Gastrocnemius medialis (tissue), 4 donors: ENCODE measurements around the gene ESX1. TPM values are rescaled to one million over a fixed set of nuclear protein-coding genes. Genes with fewer than 3 reads are reported as not detected.
"Not testable (repeated sequence)": the region's sequence is repeated elsewhere in the genome, so short reads cannot be mapped to it uniquely, and the experiment has no call there.

Experiments
- ATAC-seq, 2 donors: fragments of 150-250 bp; one replicate each; pipeline ENCODE4 v1.9.1; 2016
- DNase-seq, 2 donors: peaks; one replicate each; pipeline ENCODE4 v3.0.0-alpha.2; 2019
- H3K27ac ChIP-seq, 4 donors: fragments of 200-600 bp; sonication (generic); 1 replicate in 1 of 4; 2 replicates in 3 of 4; pipeline ENCODE4 v1.5.1; 2016 to 2018; ENCODE audit warnings: mild to moderate bottlenecking in 2 of 4, moderate library complexity in 1 of 4
- H3K27me3 ChIP-seq, 3 donors: fragments of 200-600 bp; sonication (generic) in 2 of 3; 1 replicate in 1 of 3; 2 replicates in 2 of 3; pipeline versions ENCODE4 v1.5.1 to v1.6.0; 2016 to 2019; ENCODE audit warnings: mild to moderate bottlenecking in 1 of 3, moderate library complexity in 1 of 3
- H3K36me3 ChIP-seq, 2 donors: fragments of 200-600 bp; sonication (generic) in 1 of 2; one replicate each; pipeline ENCODE4 v1.5.1; 2017 to 2018
- H3K4me1 ChIP-seq, 2 donors: fragments of 200-600 bp; sonication (generic) in 1 of 2; one replicate each; pipeline ENCODE4 v1.5.1; 2016 to 2017; ENCODE audit warnings: mild to moderate bottlenecking in 2 of 2
- H3K4me3 ChIP-seq, 4 donors: fragments of 200-600 bp; sonication (generic) in 3 of 4; 1 replicate in 1 of 4; 2 replicates in 3 of 4; pipeline ENCODE4 v1.5.1; 2016 to 2019; ENCODE audit warnings: mild to moderate bottlenecking in 2 of 4
- H3K9me3 ChIP-seq, 3 donors: fragments of 200-600 bp; sonication (generic) in 2 of 3; 1 replicate in 1 of 3; 2 replicates in 2 of 3; pipeline ENCODE4 v1.5.1; 2016 to 2019
- POLR2A ChIP-seq, 2 donors: fragments of 450-650 bp; IDR thresholded peaks; one replicate each; pipeline ENCODE4 v1.6.1; 2017; ENCODE audit warnings: antibody characterized with exemption in 2 of 2, mild to moderate bottlenecking in 2 of 2, moderate library complexity in 2 of 2
- in situ Hi-C, 4 donors: fragments of 200-750 bp; cut with MboI; loops; one replicate each; pipeline versions ENCODE4 v1.15.0 to v1.8.0; 2017; ENCODE audit warnings: low sequenced_read_pairs in 4 of 4
- intact Hi-C: fragments of 100-400 bp; cut with DNase I; formaldehyde crosslinking; loops from one replicate; pipeline ENCODE4 v1.15.1; 2023; ENCODE audit warnings: low total_unique reads
- total RNA-seq, 4 donors: library from RNA; depleted of rRNA; stranded (reverse); fragments of >200 nt; gene quantifications; one replicate each; pipeline versions ENCODE4 v1.1.0 to v1.2.3, GENCODE V29; 2016
- TF ChIP-seq, protein P1 (sequence below), 5 experiments: fragments of 450-650 bp in 3 of 5; fragments of 200-600 bp in 2 of 5; sonication (generic) in 2 of 5; IDR thresholded peaks in 4 of 5; conservative IDR thresholded peaks in 1 of 5; 1 replicate in 4 of 5; 2 replicates in 1 of 5; pipeline ENCODE4 v1.5.1; 2016 to 2019; ENCODE audit warnings: antibody characterized with exemption in 5 of 5, mild to moderate bottlenecking in 3 of 5, moderate library complexity in 3 of 5

The ESX1 gene
- total RNA-seq, 4 donors from 2014 or later = not detected

DNA sequence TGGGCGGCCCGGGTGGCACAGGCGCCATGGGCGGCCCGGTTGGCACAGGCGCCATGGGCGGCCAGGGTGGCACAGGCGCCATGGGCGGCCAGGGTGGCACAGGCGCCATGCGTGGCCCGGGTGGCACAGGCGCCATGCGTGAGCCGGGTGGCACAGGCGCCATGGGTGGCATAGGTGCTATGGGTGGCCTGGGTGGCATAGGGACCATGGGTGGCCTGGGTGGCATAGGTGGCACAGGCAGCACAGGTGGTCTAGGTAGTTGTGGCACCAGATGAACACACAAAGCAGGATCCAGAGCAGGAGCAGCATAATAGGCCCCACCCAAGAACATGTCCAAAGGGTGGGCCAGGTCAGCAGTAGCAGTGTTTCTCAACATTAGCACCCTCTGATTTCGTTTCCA, 4.3 kb downstream of the ESX1 start:
- Histone ChIP-seq H3K9me3 (no peaks in the 10 kb centered on the region), H3K4me3 (no peak overlapping the region), H3K4me1 (no peaks in the 10 kb centered on the region), H3K36me3 (no peaks in the 10 kb centered on the region), H3K27me3 (peaks cover 3 to 38% (median 33%) of the 10 kb centered on the region in 3 donors), H3K27ac (no peak overlapping the region)
- in situ Hi-C loops = no loop called here
- TF ChIP-seq POLR2A (IDR thresholded peaks at IDR 0.05) = no peak
- TF ChIP-seq, protein P1, sequence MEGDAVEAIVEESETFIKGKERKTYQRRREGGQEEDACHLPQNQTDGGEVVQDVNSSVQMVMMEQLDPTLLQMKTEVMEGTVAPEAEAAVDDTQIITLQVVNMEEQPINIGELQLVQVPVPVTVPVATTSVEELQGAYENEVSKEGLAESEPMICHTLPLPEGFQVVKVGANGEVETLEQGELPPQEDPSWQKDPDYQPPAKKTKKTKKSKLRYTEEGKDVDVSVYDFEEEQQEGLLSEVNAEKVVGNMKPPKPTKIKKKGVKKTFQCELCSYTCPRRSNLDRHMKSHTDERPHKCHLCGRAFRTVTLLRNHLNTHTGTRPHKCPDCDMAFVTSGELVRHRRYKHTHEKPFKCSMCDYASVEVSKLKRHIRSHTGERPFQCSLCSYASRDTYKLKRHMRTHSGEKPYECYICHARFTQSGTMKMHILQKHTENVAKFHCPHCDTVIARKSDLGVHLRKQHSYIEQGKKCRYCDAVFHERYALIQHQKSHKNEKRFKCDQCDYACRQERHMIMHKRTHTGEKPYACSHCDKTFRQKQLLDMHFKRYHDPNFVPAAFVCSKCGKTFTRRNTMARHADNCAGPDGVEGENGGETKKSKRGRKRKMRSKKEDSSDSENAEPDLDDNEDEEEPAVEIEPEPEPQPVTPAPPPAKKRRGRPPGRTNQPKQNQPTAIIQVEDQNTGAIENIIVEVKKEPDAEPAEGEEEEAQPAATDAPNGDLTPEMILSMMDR (IDR thresholded peaks at IDR 0.05 in 4 of 5, conservative IDR thresholded peaks at IDR 0.05 in 1 of 5) = no peak
- no peak for DNase-seq
- ATAC-seq = no peak
- intact Hi-C loops = no loop called here

DNA sequence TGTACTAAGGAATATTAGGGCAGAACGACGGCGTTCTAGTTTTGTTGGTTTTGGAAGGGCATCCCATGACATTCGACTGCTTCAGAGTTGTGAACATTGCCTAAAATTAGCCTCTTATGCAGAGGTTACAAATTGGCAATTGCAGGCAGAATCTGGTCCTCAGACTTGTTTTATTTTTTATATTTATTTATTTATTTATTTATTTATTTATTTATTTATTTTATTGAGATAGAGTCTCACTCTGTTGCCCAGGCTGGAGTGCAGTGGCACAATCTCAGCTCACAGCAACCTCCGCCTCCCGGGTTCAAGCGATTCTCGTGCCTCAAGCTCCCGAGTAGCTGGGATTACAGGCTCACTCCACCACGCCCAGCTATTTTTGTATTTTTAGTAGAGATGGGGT, 24.7 kb downstream of the ESX1 start:
- in situ Hi-C loops = not testable (repeated sequence)

DNA sequence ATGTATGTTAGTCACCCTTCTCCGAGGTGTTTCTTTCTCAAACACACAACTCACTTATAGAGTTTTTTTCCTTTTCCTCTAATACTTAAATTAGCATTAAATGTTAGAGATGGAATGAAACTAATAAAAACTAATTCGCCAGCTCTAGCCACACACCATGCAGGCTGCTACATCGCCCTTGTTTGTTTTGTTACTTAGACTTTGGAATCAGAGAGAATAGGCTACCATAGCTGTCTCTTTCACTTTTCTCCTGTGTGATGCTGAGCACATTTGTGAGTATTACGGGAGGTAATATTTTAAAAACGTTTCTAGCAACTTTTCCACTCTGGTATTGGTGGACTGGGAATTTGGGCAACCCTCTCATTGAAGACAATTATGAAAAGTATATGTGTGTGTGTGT, 43.5 kb downstream of the ESX1 start:
- H3K27ac ChIP-seq = no peak overlapping the region
- H3K9me3 ChIP-seq = no peaks in the 10 kb centered on the region
- H3K4me3 ChIP-seq = no peak overlapping the region
- DNase-seq (no peak), ATAC-seq (no peak)
- in situ Hi-C loops = no loop called here
- peaks cover 0 to 4% (median 0%) of the 10 kb centered on the region in 3 donors for H3K27me3 ChIP-seq
- H3K36me3 ChIP-seq = no peaks in the 10 kb centered on the region
- intact Hi-C loops = no loop called here
- H3K4me1 ChIP-seq = no peaks in the 10 kb centered on the region
- no peak for TF ChIP-seq POLR2A (IDR thresholded peaks at IDR 0.05)
- TF ChIP-seq, protein P1 (IDR thresholded peaks at IDR 0.05 in 4 of 5, conservative IDR thresholded peaks at IDR 0.05 in 1 of 5) = no peak

More for the DNA sequence above, 24.7 kb downstream of the ESX1 start:
- DNase-seq, H3K27ac ChIP-seq, intact Hi-C loops, H3K4me3 ChIP-seq, ATAC-seq, H3K4me1 ChIP-seq, H3K36me3 ChIP-seq, H3K27me3 ChIP-seq, H3K9me3 ChIP-seq: not testable (repeated sequence)

DNA sequence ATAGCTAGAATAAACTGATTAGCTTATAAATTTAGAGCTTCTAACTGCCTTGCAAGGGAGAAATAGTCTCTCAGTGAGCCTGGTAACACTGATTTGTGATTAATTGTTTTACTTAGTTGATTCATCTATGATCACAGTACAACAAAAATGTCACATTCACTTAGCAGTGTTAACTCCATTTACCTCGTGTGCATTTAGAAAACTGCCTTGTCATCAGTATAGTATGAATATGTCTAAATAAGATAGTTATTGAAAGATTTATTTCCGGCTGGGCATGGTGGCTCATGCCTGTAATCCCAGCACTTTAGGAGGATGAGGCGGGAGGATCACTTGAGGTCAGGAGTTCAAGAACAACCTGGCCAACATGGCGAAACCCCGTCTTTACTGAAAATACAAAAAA, 49.2 kb downstream of the ESX1 start:
- no peak for ATAC-seq
- intact Hi-C loops = no loop called here
- H3K4me3 ChIP-seq = no peak overlapping the region

More for the DNA sequence above, 49.2 kb downstream of the ESX1 start:
- no peaks in the 10 kb centered on the region for H3K36me3 ChIP-seq
- H3K27me3 ChIP-seq = no peaks in the 10 kb centered on the region
- H3K27ac ChIP-seq = no peak overlapping the region
- TF ChIP-seq POLR2A (IDR thresholded peaks at IDR 0.05) = no peak
- TF ChIP-seq, protein P1 (IDR thresholded peaks at IDR 0.05 in 4 of 5, conservative IDR thresholded peaks at IDR 0.05 in 1 of 5) = no peak
- H3K9me3 ChIP-seq = no peaks in the 10 kb centered on the region
- DNase-seq = no peak
- no peaks in the 10 kb centered on the region for H3K4me1 ChIP-seq
- in situ Hi-C loops = no loop called here

Other genes with a start within 250 kb of the ESX1 start
- gene H2BW1, start 241.2 kb downstream of the ESX1 start, total RNA-seq = not detected
- gene H2BW2, start 215.0 kb downstream of the ESX1 start, total RNA-seq = not detected
- under 1 TPM in 2 of 4 donors, not detected in 2; 0.09 to 0.41 TPM for gene TMSB15C, start 178.7 kb downstream of the ESX1 start, total RNA-seq
- not detected for gene ZCCHC18, start 142.4 kb downstream of the ESX1 start, total RNA-seq
- gene SLC25A53, start 97.9 kb downstream of the ESX1 start, total RNA-seq = 10 to 100 TPM in 1 of 4 donors, 1 to 10 TPM in 3; 5.2 to 10.0 (median 7.1) TPM
- gene FAM199X, start 88.5 kb downstream of the ESX1 start, total RNA-seq = 10 to 100 TPM; 13.4 to 23.4 (median 17.8) TPM